ENCODE data around the gene LIG1.

DNA sequence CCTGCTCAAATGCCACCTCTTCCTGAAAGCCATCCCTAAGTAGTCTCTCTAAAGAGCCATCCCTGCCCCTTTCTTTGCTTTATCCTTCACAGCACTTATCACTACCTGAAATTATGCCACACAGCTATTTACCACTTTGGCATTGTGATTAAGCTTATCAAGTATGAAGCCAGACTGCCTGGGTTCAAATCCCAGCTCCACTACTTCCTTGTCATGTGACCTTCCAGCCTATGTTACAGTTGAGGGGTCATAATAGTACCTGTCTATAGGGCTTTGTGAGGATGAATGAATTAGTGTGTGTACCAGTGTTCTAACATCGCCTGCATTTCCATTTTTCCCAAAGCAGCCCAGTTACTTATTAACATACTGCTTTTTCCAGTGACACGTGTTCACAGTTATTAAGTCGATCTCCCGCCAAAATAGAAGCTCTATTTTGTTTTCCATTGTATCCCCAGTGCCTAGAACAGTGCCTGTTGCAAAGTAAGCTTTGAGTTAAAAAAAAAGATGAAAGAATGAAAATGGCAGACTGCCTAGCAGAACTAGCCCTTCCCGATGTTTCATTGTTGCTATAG, 33.2 kb upstream of the LIG1 start:
- no peak for TF ChIP-seq POLR2A (IDR thresholded peaks at IDR 0.05)
- TF ChIP-seq, protein P1, sequence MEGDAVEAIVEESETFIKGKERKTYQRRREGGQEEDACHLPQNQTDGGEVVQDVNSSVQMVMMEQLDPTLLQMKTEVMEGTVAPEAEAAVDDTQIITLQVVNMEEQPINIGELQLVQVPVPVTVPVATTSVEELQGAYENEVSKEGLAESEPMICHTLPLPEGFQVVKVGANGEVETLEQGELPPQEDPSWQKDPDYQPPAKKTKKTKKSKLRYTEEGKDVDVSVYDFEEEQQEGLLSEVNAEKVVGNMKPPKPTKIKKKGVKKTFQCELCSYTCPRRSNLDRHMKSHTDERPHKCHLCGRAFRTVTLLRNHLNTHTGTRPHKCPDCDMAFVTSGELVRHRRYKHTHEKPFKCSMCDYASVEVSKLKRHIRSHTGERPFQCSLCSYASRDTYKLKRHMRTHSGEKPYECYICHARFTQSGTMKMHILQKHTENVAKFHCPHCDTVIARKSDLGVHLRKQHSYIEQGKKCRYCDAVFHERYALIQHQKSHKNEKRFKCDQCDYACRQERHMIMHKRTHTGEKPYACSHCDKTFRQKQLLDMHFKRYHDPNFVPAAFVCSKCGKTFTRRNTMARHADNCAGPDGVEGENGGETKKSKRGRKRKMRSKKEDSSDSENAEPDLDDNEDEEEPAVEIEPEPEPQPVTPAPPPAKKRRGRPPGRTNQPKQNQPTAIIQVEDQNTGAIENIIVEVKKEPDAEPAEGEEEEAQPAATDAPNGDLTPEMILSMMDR (IDR thresholded peaks at IDR 0.05), result no peak
